HepG2 (cell line): ENCODE measurements around the gene SLU7. TPM values are rescaled to one million over a fixed set of nuclear protein-coding genes. Genes with fewer than 3 reads are reported as not detected.

ENCODE experiments used
- EHMT2 ChIP-seq: fragments of 200-600 bp; sonication (generic); IDR thresholded peaks from 2 replicates; pipeline ENCODE4 v1.7.0; 2017; ENCODE audit warnings: antibody characterized with exemption, low read depth, low read length, borderline replicate concordance
- HMGXB3 ChIP-seq: sonication (generic); formaldehyde crosslinking; IDR thresholded peaks from 2 replicates; pipeline ENCODE4 v1.4.0; 2020; ENCODE audit warnings: missing genetic modification reagents, borderline replicate concordance
- RELA ChIP-seq: sonication (generic); formaldehyde crosslinking; IDR thresholded peaks from 2 replicates; pipeline ENCODE4 v1.4.0; 2020; ENCODE audit warnings: missing genetic modification reagents
- XBP1 ChIP-seq: sonication (generic); formaldehyde crosslinking; IDR thresholded peaks from 2 replicates; pipeline ENCODE4 v1.5.0; 2020; ENCODE audit warnings: missing genetic modification reagents
- ZFP36L2 ChIP-seq: sonication (generic); formaldehyde crosslinking; IDR thresholded peaks from 2 replicates; pipeline ENCODE4 v1.4.0; 2020; ENCODE audit warnings: missing genetic modification reagents
- ZNF383 ChIP-seq: sonication (generic); formaldehyde crosslinking; IDR thresholded peaks from 2 replicates; pipeline ENCODE4 v1.4.0; 2020; ENCODE audit warnings: missing genetic modification reagents, mild to moderate bottlenecking, borderline replicate concordance
- polyA plus RNA-seq, 8 experiments: library from polyadenylated mRNA; depleted of rRNA in 3 of 8; stranded (reverse) in 7 of 8; unstranded in 1 of 8; fragments of >200 nt; fragmentation: Illumina TruSeq in 4 of 8; extraction: Trizol in 4 of 8; gene quantifications; 2 replicates each; pipeline versions ENCODE4 v1.2.1 to v1.2.3, GENCODE V29; 2011 to 2016; ENCODE audit warnings: low read depth in 4 of 8, missing spikeins in 1 of 8, mixed read lengths in 1 of 8; ENCODE audit not compliant: insufficient read depth in 1 of 8
- total RNA-seq, 5 experiments: library from RNA; depleted of rRNA; stranded (reverse); fragments of >200 nt; fragmentation: Illumina TruSeq; extraction: Trizol; gene quantifications; 2 replicates each; pipeline ENCODE4 v1.2.3, GENCODE V29; 2016; ENCODE audit warnings: low read depth in 1 of 5
- TF ChIP-seq, protein P1 (sequence below): IDR thresholded peaks from 2 replicates; pipeline ENCODE4 v1.6.1; 2016; ENCODE audit warnings: low read depth, control low read depth
- TF ChIP-seq, protein P2 (sequence below), 2 experiments: sonication (generic) in 1 of 2; formaldehyde crosslinking in 1 of 2; IDR thresholded peaks; 2 replicates each; pipeline versions ENCODE4 v1.4.0 to v1.6.1; 2018 to 2020; ENCODE audit warnings: missing genetic modification reagents in 2 of 2, borderline replicate concordance in 1 of 2, low read depth in 1 of 2, mild to moderate bottlenecking in 1 of 2, missing biosample characterization in 1 of 2
- TF ChIP-seq, protein P3 (sequence below), 2 experiments: sonication (generic) in 1 of 2; formaldehyde crosslinking in 1 of 2; IDR thresholded peaks; 2 replicates each; pipeline versions ENCODE4 v1.5.1 to v1.6.1; 2011 to 2020; ENCODE audit warnings: borderline replicate concordance in 1 of 2, low read depth in 1 of 2, low read length in 1 of 2, mild to moderate bottlenecking in 1 of 2, missing genetic modification reagents in 1 of 2, moderate library complexity in 1 of 2
- TF ChIP-seq, protein P4 (sequence below): sonication (generic); formaldehyde crosslinking; conservative IDR thresholded peaks from 2 replicates; pipeline ENCODE4 v1.4.0; 2020; ENCODE audit warnings: missing genetic modification reagents
- TF ChIP-seq, protein P5 (sequence below): sonication (generic); formaldehyde crosslinking; IDR thresholded peaks from 2 replicates; pipeline ENCODE4 v1.5.1; 2020; ENCODE audit warnings: missing genetic modification reagents, mild to moderate bottlenecking, borderline replicate concordance

Gene SLU7
- total and polyA plus RNA-seq, 2 of the 13 experiments (the other 11 are each of a cell fraction or from before 2014, with no cell fraction given): 24.0 to 39.2 TPM

- TF ChIP-seq, protein P1, sequence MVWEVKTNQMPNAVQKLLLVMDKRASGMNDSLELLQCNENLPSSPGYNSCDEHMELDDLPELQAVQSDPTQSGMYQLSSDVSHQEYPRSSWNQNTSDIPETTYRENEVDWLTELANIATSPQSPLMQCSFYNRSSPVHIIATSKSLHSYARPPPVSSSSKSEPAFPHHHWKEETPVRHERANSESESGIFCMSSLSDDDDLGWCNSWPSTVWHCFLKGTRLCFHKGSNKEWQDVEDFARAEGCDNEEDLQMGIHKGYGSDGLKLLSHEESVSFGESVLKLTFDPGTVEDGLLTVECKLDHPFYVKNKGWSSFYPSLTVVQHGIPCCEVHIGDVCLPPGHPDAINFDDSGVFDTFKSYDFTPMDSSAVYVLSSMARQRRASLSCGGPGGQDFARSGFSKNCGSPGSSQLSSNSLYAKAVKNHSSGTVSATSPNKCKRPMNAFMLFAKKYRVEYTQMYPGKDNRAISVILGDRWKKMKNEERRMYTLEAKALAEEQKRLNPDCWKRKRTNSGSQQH (CRISPR knock-in tag): no peak
- TF ChIP-seq, protein P2, sequence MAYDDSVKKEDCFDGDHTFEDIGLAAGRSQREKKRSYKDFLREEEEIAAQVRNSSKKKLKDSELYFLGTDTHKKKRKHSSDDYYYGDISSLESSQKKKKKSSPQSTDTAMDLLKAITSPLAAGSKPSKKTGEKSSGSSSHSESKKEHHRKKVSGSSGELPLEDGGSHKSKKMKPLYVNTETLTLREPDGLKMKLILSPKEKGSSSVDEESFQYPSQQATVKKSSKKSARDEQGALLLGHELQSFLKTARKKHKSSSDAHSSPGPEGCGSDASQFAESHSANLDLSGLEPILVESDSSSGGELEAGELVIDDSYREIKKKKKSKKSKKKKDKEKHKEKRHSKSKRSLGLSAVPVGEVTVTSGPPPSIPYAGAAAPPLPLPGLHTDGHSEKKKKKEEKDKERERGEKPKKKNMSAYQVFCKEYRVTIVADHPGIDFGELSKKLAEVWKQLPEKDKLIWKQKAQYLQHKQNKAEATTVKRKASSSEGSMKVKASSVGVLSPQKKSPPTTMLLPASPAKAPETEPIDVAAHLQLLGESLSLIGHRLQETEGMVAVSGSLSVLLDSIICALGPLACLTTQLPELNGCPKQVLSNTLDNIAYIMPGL (CRISPR knock-in tag; IDR thresholded peaks at IDR 0.05; ENCODE audit: borderline replicate concordance in 1 of 2, low read depth in 1 of 2): peak; percentile 26 to 54; a peak in 2 of 4 replicates
- TF ChIP-seq, protein P3, sequence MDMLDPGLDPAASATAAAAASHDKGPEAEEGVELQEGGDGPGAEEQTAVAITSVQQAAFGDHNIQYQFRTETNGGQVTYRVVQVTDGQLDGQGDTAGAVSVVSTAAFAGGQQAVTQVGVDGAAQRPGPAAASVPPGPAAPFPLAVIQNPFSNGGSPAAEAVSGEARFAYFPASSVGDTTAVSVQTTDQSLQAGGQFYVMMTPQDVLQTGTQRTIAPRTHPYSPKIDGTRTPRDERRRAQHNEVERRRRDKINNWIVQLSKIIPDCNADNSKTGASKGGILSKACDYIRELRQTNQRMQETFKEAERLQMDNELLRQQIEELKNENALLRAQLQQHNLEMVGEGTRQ (IDR thresholded peaks at IDR 0.05; ENCODE audit: low read depth, low read length): no peak
- TF ChIP-seq, protein P3 (CRISPR knock-in tag; IDR thresholded peaks at IDR 0.05; ENCODE audit: borderline replicate concordance): no peak
- TF ChIP-seq EHMT2 (no peak), HMGXB3 (CRISPR knock-in tag) (no peak), RELA (CRISPR knock-in tag) (0 out of 2 replicates have a peak, but pooled peaks have one; percentile 43), XBP1 (CRISPR knock-in tag) (no peak), ZNF383 (no peak), ZFP36L2 (CRISPR knock-in tag) (no peak)
- TF ChIP-seq, protein P4, sequence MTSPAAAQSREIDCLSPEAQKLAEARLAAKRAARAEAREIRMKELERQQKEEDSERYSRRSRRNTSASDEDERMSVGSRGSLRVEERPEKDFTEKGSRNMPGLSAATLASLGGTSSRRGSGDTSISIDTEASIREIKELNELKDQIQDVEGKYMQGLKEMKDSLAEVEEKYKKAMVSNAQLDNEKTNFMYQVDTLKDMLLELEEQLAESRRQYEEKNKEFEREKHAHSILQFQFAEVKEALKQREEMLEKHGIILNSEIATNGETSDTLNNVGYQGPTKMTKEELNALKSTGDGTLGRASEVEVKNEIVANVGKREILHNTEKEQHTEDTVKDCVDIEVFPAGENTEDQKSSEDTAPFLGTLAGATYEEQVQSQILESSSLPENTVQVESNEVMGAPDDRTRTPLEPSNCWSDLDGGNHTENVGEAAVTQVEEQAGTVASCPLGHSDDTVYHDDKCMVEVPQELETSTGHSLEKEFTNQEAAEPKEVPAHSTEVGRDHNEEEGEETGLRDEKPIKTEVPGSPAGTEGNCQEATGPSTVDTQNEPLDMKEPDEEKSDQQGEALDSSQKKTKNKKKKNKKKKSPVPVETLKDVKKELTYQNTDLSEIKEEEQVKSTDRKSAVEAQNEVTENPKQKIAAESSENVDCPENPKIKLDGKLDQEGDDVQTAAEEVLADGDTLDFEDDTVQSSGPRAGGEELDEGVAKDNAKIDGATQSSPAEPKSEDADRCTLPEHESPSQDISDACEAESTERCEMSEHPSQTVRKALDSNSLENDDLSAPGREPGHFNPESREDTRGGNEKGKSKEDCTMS: no peak
- TF ChIP-seq, protein P5, sequence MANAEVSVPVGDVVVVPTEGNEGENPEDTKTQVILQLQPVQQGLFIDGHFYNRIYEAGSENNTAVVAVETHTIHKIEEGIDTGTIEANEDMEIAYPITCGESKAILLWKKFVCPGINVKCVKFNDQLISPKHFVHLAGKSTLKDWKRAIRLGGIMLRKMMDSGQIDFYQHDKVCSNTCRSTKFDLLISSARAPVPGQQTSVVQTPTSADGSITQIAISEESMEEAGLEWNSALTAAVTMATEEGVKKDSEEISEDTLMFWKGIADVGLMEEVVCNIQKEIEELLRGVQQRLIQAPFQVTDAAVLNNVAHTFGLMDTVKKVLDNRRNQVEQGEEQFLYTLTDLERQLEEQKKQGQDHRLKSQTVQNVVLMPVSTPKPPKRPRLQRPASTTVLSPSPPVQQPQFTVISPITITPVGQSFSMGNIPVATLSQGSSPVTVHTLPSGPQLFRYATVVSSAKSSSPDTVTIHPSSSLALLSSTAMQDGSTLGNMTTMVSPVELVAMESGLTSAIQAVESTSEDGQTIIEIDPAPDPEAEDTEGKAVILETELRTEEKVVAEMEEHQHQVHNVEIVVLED (CRISPR knock-in tag): peak; percentile 53; the same call in 1 of the 2 replicates
These were observed at the start of gene SLU7 (continued) for GRCh38 chr5:160418561-160419457.
